Upper lobe of left lung (tissue), 6 donors: ENCODE measurements around the gene PUM1. TPM values are rescaled to one million over a fixed set of nuclear protein-coding genes. Genes with fewer than 3 reads are reported as not detected.
"Not testable (repeated sequence)": the region's sequence is repeated elsewhere in the genome, so short reads cannot be mapped to it uniquely, and the experiment has no call there.

Experiments used
- ATAC-seq, 2 donors: fragments of 200-7000 bp; cut with Tn5 transposase; one replicate each; pipeline ENCODE4 v1.9.1; 2022; ENCODE audit warnings: mild to moderate bottlenecking in 2 of 2, moderate library complexity in 2 of 2; ENCODE audit not compliant: low FRiP score in 2 of 2
- DNase-seq, 2 donors: peaks; one replicate each; pipeline ENCODE4 v3.0.0-alpha.2; 2019 to 2020
- H3K27ac ChIP-seq, 4 donors: fragments of 200-600 bp; sonication (generic); one replicate each; pipeline ENCODE4 v1.5.1; 2016 to 2019
- H3K27me3 ChIP-seq, 4 donors: fragments of 200-600 bp; sonication (generic); one replicate each; pipeline ENCODE4 v1.5.1; 2017 to 2019
- H3K36me3 ChIP-seq, 4 donors: fragments of 200-600 bp; sonication (generic); one replicate each; pipeline ENCODE4 v1.5.1; 2016 to 2019
- H3K4me1 ChIP-seq, 4 donors: fragments of 200-600 bp; sonication (generic); one replicate each; pipeline ENCODE4 v1.5.1; 2018 to 2019
- H3K4me3 ChIP-seq, 4 donors: fragments of 200-600 bp; sonication (generic); one replicate each; pipeline ENCODE4 v1.5.1; 2017 to 2019; ENCODE audit warnings: mild to moderate bottlenecking in 2 of 4, moderate library complexity in 1 of 4
- H3K9me3 ChIP-seq, 4 donors: fragments of 200-600 bp; sonication (generic); one replicate each; pipeline ENCODE4 v1.5.1; 2018 to 2019
- EP300 ChIP-seq, 4 donors: sonication (generic); formaldehyde crosslinking; IDR thresholded peaks; one replicate each; pipeline ENCODE4 v1.5.1; 2017; ENCODE audit warnings: antibody characterized with exemption in 4 of 4, control low read depth in 2 of 4
- POLR2A ChIP-seq, 4 donors: fragments of 450-650 bp; IDR thresholded peaks; one replicate each; pipeline ENCODE4 v1.5.1; 2016 to 2017; ENCODE audit warnings: antibody characterized with exemption in 4 of 4, mild to moderate bottlenecking in 2 of 4
- POLR2AphosphoS5 ChIP-seq, 2 donors: sonication (generic); formaldehyde crosslinking; IDR thresholded peaks; one replicate each; pipeline ENCODE4 v1.5.1; 2017; ENCODE audit warnings: antibody characterized with exemption in 2 of 2
- WGBS, 2 donors: methylation state at CpG; one replicate each; pipeline ENCODE4 v1.1.5; 2017 to 2018; 5-methylcytosine and 5-hydroxymethylcytosine counted together
- total RNA-seq, 6 donors: library from RNA; depleted of rRNA in 4 of 6; stranded (reverse); fragments of >200 nt in 4 of 6; gene quantifications; one replicate each; pipeline versions ENCODE4 v1.1.0 to v1.2.1, GENCODE V29; 2016 to 2021
- TF ChIP-seq, protein P1 (sequence below), 6 experiments: fragments of 450-650 bp in 4 of 6; fragments of 200-600 bp in 2 of 6; sonication (generic) in 2 of 6; IDR thresholded peaks; one replicate each; pipeline ENCODE4 v1.5.1; 2016 to 2019; ENCODE audit warnings: antibody characterized with exemption in 6 of 6
- donor health status: DM: no; HTN: no; CAD: no; lungs with moderate emphysema.
- donor health status: DM: no; HTN: yes; CAD: no; lungs with severe emphysema.

The PUM1 gene
- total RNA-seq, 6 donors from 2014 or later = 85.7 to 124 (median 99.8) TPM

DNA sequence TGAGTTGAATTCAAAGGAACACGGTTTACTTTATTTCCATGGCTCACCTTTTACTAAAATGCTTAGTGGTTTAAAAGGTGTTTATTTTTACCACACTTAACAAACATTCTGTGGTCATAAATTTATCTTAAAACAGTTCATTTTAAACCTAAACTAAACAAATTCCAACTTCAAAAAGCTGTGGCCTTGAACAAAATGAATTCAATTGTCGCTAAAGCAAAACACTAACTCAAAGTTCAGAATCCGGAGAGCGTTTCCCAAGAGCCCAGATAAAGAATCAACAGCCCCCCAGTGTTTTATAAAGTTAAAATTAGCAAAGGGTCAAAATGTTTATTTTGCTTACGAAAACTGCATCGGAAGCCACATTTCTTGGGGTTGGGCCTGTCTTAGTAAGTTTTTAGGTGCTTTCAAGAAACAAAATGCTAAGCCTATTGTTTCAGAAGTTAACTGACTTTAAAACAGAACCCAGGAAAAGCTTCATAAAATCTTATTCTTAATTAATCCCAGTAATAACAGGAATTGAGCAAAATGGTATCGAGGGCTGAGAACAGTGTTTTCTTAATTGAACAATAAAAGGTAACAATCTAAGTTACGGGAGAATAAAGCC, 1.3 kb downstream of the PUM1 start:
- peaks cover 30 to 56% (median 36%) of the 10 kb centered on the region in 4 donors for H3K4me1 ChIP-seq
- H3K36me3 ChIP-seq = peaks cover 0 to 3% (median 2%) of the 10 kb centered on the region in 4 donors
- H3K27ac ChIP-seq = peak overlapping the region; percentile 92 to 96 (median 95)
- ATAC-seq = no peak
- DNase-seq = no peak
- H3K9me3 ChIP-seq = no peaks in the 10 kb centered on the region
- no peaks in the 10 kb centered on the region for H3K27me3 ChIP-seq
- WGBS, 2 donors = 1% methylated on average over 8 of the region's 8 CpGs
- peak overlapping the region; percentile 23 to 69 (median 64) for H3K4me3 ChIP-seq
- TF ChIP-seq, protein P1, sequence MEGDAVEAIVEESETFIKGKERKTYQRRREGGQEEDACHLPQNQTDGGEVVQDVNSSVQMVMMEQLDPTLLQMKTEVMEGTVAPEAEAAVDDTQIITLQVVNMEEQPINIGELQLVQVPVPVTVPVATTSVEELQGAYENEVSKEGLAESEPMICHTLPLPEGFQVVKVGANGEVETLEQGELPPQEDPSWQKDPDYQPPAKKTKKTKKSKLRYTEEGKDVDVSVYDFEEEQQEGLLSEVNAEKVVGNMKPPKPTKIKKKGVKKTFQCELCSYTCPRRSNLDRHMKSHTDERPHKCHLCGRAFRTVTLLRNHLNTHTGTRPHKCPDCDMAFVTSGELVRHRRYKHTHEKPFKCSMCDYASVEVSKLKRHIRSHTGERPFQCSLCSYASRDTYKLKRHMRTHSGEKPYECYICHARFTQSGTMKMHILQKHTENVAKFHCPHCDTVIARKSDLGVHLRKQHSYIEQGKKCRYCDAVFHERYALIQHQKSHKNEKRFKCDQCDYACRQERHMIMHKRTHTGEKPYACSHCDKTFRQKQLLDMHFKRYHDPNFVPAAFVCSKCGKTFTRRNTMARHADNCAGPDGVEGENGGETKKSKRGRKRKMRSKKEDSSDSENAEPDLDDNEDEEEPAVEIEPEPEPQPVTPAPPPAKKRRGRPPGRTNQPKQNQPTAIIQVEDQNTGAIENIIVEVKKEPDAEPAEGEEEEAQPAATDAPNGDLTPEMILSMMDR (IDR thresholded peaks at IDR 0.05) = no peak
- no peak for TF ChIP-seq POLR2A (IDR thresholded peaks at IDR 0.05)
- TF ChIP-seq EP300 (IDR thresholded peaks at IDR 0.05) = no peak
- TF ChIP-seq POLR2AphosphoS5 (IDR thresholded peaks at IDR 0.05) = no peak

DNA sequence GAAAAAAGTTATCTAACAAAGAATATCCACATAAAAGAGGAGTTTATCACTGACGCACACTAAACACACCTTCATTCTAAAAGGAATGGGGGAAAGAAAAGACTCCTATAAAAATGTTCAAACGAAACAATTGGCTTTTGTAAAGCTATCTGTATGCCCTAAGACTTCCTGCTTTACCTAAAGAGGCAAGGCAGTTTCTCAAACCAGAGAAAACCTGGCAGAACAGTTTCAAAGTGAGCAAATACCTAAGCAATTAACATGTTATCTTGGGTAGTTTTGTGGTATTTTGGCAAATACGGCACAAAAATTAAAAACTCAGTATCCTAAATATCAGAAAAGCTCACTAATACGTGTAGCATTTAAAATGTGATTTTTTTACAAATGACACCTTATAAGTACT, 1.9 kb downstream of the PUM1 start:
- Histone ChIP-seq H3K4me1 (peaks cover 31 to 59% (median 36%) of the 10 kb centered on the region in 4 donors), H3K27me3 (no peaks in the 10 kb centered on the region), H3K27ac (peak overlapping the region; percentile 92 to 96 (median 95)), H3K4me3 (peak overlapping the region in 3 of 4 donors; percentile 60 to 69 (median 67)), H3K36me3 (peaks cover 0 to 9% (median 7%) of the 10 kb centered on the region in 4 donors), H3K9me3 (no peaks in the 10 kb centered on the region)
- ATAC-seq = no peak
- TF ChIP-seq, protein P1 (IDR thresholded peaks at IDR 0.05) = no peak
- TF ChIP-seq POLR2AphosphoS5 (IDR thresholded peaks at IDR 0.05) (no peak), POLR2A (IDR thresholded peaks at IDR 0.05) (no peak), EP300 (IDR thresholded peaks at IDR 0.05) (no peak)
- no peak for DNase-seq
- WGBS, 2 donors = 11 to 13% methylated on average over 4 of the region's 4 CpGs

DNA sequence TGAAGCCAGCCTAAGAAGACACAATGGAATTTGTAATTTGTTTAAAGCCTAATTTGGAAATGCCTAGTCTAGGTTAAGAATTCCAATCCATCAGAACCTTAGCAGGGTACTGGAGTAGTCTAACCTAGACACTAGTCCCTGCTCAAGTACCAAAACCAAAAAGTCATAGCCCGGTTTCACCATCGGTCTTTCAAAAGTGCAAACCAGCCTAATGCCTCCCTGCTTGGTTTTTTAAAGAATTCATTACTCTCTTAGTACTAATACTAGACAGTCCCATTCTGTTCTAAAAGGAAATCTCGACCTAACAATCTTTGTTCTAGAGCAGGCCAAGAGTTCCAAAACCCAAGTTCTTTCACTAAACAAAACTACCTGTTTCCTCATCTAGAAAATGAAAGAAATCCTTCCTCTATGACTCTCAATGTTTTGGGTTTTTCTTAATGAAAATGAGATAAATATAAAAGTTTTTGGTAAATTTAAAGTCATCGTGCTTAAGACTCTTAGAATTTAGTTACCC, 2.6 kb downstream of the PUM1 start:
- no peak for TF ChIP-seq POLR2AphosphoS5 (IDR thresholded peaks at IDR 0.05)
- TF ChIP-seq, protein P1 (IDR thresholded peaks at IDR 0.05) = no peak
- H3K27me3 ChIP-seq = no peaks in the 10 kb centered on the region
- 64% methylated on average over 4 of the region's 4 CpGs for WGBS, 2 donors
- ATAC-seq (no peak), DNase-seq (no peak)
- peaks cover 34 to 59% (median 36%) of the 10 kb centered on the region in 4 donors for H3K4me1 ChIP-seq
- H3K4me3 ChIP-seq = peak overlapping the region in 2 of 4 donors; percentile 60 to 69
- peak overlapping the region in 2 of 4 donors; percentile 94 to 96 for H3K27ac ChIP-seq
- no peaks in the 10 kb centered on the region for H3K9me3 ChIP-seq
- peaks cover 0 to 16% (median 12%) of the 10 kb centered on the region in 4 donors for H3K36me3 ChIP-seq

DNA sequence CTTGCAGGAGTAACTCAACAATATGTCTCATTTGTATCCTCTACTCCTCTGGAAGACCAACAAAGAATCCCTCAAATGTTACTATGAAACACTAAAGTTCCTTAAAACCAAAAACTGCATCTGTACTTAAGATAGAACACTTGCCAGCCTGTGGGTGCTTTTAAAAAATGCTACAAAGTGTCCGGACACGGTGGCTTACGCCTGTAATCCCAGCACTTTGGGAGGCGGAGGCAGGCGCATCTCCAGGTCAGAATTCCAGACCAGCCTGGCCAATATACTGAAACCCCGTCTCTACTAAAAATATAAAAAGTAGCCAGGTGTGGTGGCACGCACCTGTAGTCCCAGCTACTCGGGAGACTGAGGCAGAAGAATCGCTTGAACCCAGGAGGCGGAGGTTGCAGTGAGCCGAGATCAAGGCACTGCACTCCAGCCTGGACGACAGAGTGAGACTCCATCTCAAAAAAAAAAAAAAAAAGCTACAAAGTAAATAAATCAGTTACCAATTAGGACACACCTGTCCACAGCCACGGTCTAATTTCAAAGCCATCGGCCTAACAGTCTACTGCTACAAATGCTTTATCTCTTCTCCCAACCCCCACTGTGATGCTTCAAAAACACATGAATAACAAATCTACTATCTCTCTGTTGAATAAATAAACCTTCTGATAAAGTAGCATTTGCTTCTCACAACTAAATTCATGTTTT, 3.2 kb downstream of the PUM1 start:
- DNase-seq, ATAC-seq, H3K9me3 ChIP-seq, H3K27me3 ChIP-seq: not testable (repeated sequence)
- WGBS, 2 donors = 57 to 75% methylated on average over 14 of the region's 14 CpGs
- Histone ChIP-seq H3K4me1 (peaks cover 35 to 59% (median 36%) of the 10 kb centered on the region in 4 donors), H3K4me3 (peak overlapping the region in 1 of 4 donors; percentile 1), H3K36me3 (peaks cover 0 to 22% (median 12%) of the 10 kb centered on the region in 4 donors), H3K27ac (peak overlapping the region in 1 of 4 donors; percentile 96)

DNA sequence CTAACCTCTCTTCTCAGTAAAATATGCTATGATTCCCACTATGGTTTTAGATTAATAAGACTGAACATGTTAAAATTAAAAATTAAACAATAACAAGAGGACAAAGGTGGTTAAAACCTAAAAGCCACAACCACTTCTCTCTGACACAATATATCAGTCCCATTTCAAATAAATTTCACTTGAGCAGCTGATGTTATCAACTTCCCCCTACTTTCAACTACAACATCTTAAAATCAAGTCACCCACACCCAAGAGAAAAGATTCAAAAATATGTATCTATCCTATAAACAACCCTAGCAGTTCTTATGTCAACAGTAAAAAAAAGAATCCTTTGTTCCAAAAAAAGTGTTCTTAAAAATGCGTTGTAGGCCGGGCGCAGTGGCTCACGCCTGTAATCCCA, 7.5 kb downstream of the PUM1 start:
- WGBS, 2 donors = 80 to 89% methylated on average over 4 of the region's 4 CpGs
- H3K9me3 ChIP-seq = no peaks in the 10 kb centered on the region
- no peak overlapping the region for H3K4me3 ChIP-seq
- ATAC-seq = no peak
- peaks cover 0 to 45% (median 15%) of the 10 kb centered on the region in 4 donors for H3K36me3 ChIP-seq
- TF ChIP-seq POLR2A (IDR thresholded peaks at IDR 0.05) = no peak
- no peak for TF ChIP-seq POLR2AphosphoS5 (IDR thresholded peaks at IDR 0.05)
- TF ChIP-seq, protein P1 (IDR thresholded peaks at IDR 0.05) = no peak
- no peak for TF ChIP-seq EP300 (IDR thresholded peaks at IDR 0.05)
- peaks cover 43 to 64% (median 50%) of the 10 kb centered on the region in 4 donors for H3K4me1 ChIP-seq
- no peak for DNase-seq
- H3K27me3 ChIP-seq = no peaks in the 10 kb centered on the region
- H3K27ac ChIP-seq = no peak overlapping the region
